HepG2 (cell line): Measurements from ENCODE around the gene SNHG17. TPM values are rescaled to one million over a fixed set of nuclear protein-coding genes. Genes with fewer than 3 reads are reported as not detected.

Experiments
- AGO2 ChIP-seq: fragments of 200-400 bp; formaldehyde crosslinking; optimal IDR thresholded peaks from 2 replicates; pipeline ENCODE3; 2017; ENCODE audit warnings: mild to moderate bottlenecking, low read depth, low read length, moderate library complexity
- DPF2 ChIP-seq: sonication (generic); formaldehyde crosslinking; IDR thresholded peaks from 2 replicates; pipeline ENCODE4 v1.4.0; 2020; ENCODE audit warnings: mild to moderate bottlenecking, low read depth, missing genetic modification reagents, borderline replicate concordance
- DRAP1 ChIP-seq: IDR thresholded peaks from 2 replicates; pipeline ENCODE4 v1.6.1; 2016; ENCODE audit warnings: missing genetic modification reagents, missing compliant biosample characterization
- FOXA3 ChIP-seq: IDR thresholded peaks from 2 replicates; pipeline ENCODE4 v1.6.1; 2016; ENCODE audit warnings: missing genetic modification reagents, missing compliant biosample characterization
- HNRNPL ChIP-seq: fragments of 200-400 bp; formaldehyde crosslinking; IDR thresholded peaks from 2 replicates; pipeline ENCODE4 v1.6.1; 2017; ENCODE audit warnings: mild to moderate bottlenecking, low read depth, low read length
- HNRNPLL ChIP-seq: fragments of 200-400 bp; formaldehyde crosslinking; IDR thresholded peaks from 2 replicates; pipeline ENCODE4 v1.6.1; 2017; ENCODE audit warnings: mild to moderate bottlenecking, low read depth, low read length; ENCODE audit not compliant: poor library complexity, severe bottlenecking
- JARID2 ChIP-seq: sonication (generic); formaldehyde crosslinking; IDR thresholded peaks from 2 replicates; pipeline ENCODE4 v1.8.1; 2023; ENCODE audit warnings: missing genetic modification reagents, inconsistent platforms; ENCODE audit not compliant: insufficient replicate concordance
- LBX2 ChIP-seq: sonication (generic); formaldehyde crosslinking; IDR thresholded peaks from 2 replicates; pipeline ENCODE4 v1.5.0; 2020; ENCODE audit warnings: missing genetic modification reagents, mild to moderate bottlenecking, borderline replicate concordance
- PAWR ChIP-seq: sonication (generic); formaldehyde crosslinking; IDR thresholded peaks from 2 replicates; pipeline ENCODE4 v1.4.0; 2020; ENCODE audit warnings: missing genetic modification reagents, mild to moderate bottlenecking, borderline replicate concordance
- PHF5A ChIP-seq: IDR thresholded peaks from one replicate; pipeline ENCODE4 v1.6.1; 2018; ENCODE audit warnings: low read depth, missing genetic modification reagents; ENCODE audit not compliant: unreplicated experiment
- POLR2AphosphoS5 ChIP-seq: IDR thresholded peaks from 2 replicates; pipeline ENCODE4 v1.6.1; 2012; ENCODE audit warnings: low read depth, low read length
- RAD21 ChIP-seq: fragments of 450-650 bp; formaldehyde crosslinking; IDR thresholded peaks from 2 replicates; pipeline ENCODE4 v1.5.0; 2020; ENCODE audit warnings: mild to moderate bottlenecking
- RBM39 ChIP-seq: fragments of 200-400 bp; formaldehyde crosslinking; IDR thresholded peaks from one replicate; pipeline ENCODE4 v1.6.1; 2018; ENCODE audit warnings: antibody characterized with exemption, mild to moderate bottlenecking, low read depth, low read length; ENCODE audit not compliant: poor library complexity, severe bottlenecking
- SP4 ChIP-seq: sonication (generic); formaldehyde crosslinking; IDR thresholded peaks from 2 replicates; pipeline ENCODE4 v1.8.1; 2023; ENCODE audit warnings: mild to moderate bottlenecking, missing genetic modification reagents
- ZFP36L1 ChIP-seq: sonication (generic); formaldehyde crosslinking; IDR thresholded peaks from 2 replicates; pipeline ENCODE4 v1.8.0; 2022; ENCODE audit warnings: mild to moderate bottlenecking, missing genetic modification reagents, moderate library complexity
- ZNF251 ChIP-seq: sonication (generic); formaldehyde crosslinking; IDR thresholded peaks from 2 replicates; pipeline ENCODE4 v1.9.0; 2021; ENCODE audit warnings: mild to moderate bottlenecking, missing genetic modification reagents
- ZNF281 ChIP-seq: sonication (generic); formaldehyde crosslinking; IDR thresholded peaks from 2 replicates; pipeline ENCODE4 v1.4.0; 2020; ENCODE audit warnings: missing genetic modification reagents, borderline replicate concordance
- ZNF546 ChIP-seq: sonication (generic); formaldehyde crosslinking; conservative IDR thresholded peaks from 2 replicates; pipeline ENCODE4 v1.8.1; 2023; ENCODE audit warnings: mild to moderate bottlenecking, missing genetic modification reagents
- polyA plus RNA-seq, 8 experiments: library from polyadenylated mRNA; depleted of rRNA in 3 of 8; stranded (reverse) in 7 of 8; unstranded in 1 of 8; fragments of >200 nt; fragmentation: Illumina TruSeq in 4 of 8; extraction: Trizol in 4 of 8; gene quantifications; 2 replicates each; pipeline versions ENCODE4 v1.2.1 to v1.2.3, GENCODE V29; 2011 to 2016; ENCODE audit warnings: low read depth in 4 of 8, missing spikeins in 1 of 8, mixed read lengths in 1 of 8; ENCODE audit not compliant: insufficient read depth in 1 of 8
- total RNA-seq, 5 experiments: library from RNA; depleted of rRNA; stranded (reverse); fragments of >200 nt; fragmentation: Illumina TruSeq; extraction: Trizol; gene quantifications; 2 replicates each; pipeline ENCODE4 v1.2.3, GENCODE V29; 2016; ENCODE audit warnings: low read depth in 1 of 5
- TF ChIP-seq, protein P1 (sequence below): sonication (generic); formaldehyde crosslinking; IDR thresholded peaks from 2 replicates; pipeline ENCODE4 v1.4.0; 2020; ENCODE audit warnings: missing genetic modification reagents

SNHG17 gene
- total and polyA plus RNA-seq, 2 of the 13 experiments (the other 11 are each of a cell fraction or from before 2014, with no cell fraction given): 26.2 to 41.2 TPM

DNA sequence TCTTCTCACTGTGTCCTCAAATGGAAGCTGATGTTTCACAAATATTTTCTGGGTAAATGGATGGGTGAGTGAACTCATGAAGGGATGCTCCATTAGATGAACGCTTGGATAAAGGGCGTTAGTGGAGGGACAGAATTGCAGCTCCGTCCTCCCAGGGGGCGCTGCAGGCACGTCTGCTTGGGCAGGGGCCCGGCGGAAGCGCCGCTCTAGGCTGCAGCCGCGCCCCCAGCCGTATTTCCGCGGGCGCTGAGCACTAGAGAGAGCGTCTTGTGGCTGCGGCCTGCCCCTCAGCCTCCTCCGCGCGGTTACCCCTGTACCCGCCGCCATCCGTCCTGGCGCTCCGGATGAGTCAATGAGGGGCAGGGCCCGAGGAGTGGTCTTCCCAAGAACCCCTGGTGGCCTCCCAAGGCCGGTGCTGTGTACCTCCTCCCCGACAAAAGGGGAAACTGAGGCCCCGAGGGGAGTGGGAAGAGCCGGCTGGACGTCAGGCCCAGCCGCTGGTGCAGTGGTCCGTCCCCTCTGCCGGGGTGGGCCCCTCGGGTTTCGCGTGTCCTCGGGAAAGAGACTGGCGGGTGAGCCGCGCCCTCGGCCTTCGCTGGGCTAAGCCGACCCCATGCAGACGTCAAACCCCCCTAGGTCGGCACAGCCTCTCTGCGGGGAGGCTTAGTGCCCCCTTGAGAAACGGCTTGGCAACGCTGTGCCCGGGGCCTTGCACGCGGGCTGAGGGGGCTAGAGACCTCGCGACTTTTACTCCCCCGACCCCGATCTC lies 11.5 kb upstream of the SNHG17 start (continued):
- TF ChIP-seq DRAP1 (CRISPR knock-in tag) (peak; percentile 89), HNRNPL (peak; percentile 82; the same call in 1 of the 2 replicates), POLR2AphosphoS5 (peak; percentile 98), LBX2 (CRISPR knock-in tag) (peak; percentile 93; the same call in 1 of the 2 replicates), PHF5A (CRISPR knock-in tag) (peak; percentile 96), ZFP36L1 (no peak), PAWR (CRISPR knock-in tag) (no peak; the same call in 1 of the 2 replicates), RAD21 (peak; percentile 94), SP4 (peak; percentile 92), ZNF251 (CRISPR knock-in tag) (no peak; the same call in 1 of the 2 replicates), HNRNPLL (peak; percentile 86), ZNF546 (no peak), JARID2 (peak; percentile 99), FOXA3 (CRISPR knock-in tag) (peak; percentile 89), ZNF281 (peak; percentile 47; the same call in 1 of the 2 replicates), DPF2 (CRISPR knock-in tag) (no peak), AGO2 (peak; percentile 98), RBM39 (peak; percentile 96)
- TF ChIP-seq, protein P1, sequence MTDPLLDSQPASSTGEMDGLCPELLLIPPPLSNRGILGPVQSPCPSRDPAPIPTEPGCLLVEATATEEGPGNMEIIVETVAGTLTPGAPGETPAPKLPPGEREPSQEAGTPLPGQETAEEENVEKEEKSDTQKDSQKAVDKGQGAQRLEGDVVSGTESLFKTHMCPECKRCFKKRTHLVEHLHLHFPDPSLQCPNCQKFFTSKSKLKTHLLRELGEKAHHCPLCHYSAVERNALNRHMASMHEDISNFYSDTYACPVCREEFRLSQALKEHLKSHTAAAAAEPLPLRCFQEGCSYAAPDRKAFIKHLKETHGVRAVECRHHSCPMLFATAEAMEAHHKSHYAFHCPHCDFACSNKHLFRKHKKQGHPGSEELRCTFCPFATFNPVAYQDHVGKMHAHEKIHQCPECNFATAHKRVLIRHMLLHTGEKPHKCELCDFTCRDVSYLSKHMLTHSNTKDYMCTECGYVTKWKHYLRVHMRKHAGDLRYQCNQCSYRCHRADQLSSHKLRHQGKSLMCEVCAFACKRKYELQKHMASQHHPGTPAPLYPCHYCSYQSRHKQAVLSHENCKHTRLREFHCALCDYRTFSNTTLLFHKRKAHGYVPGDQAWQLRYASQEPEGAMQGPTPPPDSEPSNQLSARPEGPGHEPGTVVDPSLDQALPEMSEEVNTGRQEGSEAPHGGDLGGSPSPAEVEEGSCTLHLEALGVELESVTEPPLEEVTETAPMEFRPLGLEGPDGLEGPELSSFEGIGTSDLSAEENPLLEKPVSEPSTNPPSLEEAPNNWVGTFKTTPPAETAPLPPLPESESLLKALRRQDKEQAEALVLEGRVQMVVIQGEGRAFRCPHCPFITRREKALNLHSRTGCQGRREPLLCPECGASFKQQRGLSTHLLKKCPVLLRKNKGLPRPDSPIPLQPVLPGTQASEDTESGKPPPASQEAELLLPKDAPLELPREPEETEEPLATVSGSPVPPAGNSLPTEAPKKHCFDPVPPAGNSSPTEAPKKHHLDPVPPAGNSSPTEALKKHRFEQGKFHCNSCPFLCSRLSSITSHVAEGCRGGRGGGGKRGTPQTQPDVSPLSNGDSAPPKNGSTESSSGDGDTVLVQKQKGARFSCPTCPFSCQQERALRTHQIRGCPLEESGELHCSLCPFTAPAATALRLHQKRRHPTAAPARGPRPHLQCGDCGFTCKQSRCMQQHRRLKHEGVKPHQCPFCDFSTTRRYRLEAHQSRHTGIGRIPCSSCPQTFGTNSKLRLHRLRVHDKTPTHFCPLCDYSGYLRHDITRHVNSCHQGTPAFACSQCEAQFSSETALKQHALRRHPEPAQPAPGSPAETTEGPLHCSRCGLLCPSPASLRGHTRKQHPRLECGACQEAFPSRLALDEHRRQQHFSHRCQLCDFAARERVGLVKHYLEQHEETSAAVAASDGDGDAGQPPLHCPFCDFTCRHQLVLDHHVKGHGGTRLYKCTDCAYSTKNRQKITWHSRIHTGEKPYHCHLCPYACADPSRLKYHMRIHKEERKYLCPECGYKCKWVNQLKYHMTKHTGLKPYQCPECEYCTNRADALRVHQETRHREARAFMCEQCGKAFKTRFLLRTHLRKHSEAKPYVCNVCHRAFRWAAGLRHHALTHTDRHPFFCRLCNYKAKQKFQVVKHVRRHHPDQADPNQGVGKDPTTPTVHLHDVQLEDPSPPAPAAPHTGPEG (CRISPR knock-in tag): peak; percentile 92
